Adrenal gland (tissue), 12 donors: ENCODE measurements around the gene CD7. TPM values are rescaled to one million over a fixed set of nuclear protein-coding genes. Genes with fewer than 3 reads are reported as not detected.

Experiments
- DNase-seq, 7 donors: peaks; one replicate each; pipeline ENCODE4 v3.0.0-alpha.2; 2019 to 2020
- H3K27ac ChIP-seq, 5 donors: fragments of 200-600 bp; sonication (generic) in 4 of 5; 1 replicate in 3 of 5; 2 replicates in 2 of 5; pipeline versions ENCODE4 v1.5.1 to v1.8.0; 2016 to 2020; ENCODE audit warnings: mild to moderate bottlenecking in 1 of 5
- H3K27me3 ChIP-seq: fragments of 200-600 bp; 2 replicates; pipeline ENCODE4 v1.8.0; 2021
- H3K36me3 ChIP-seq, 2 donors: fragments of 200-600 bp; replicated peaks in 1 of 2; 1 replicate in 1 of 2; 2 replicates in 1 of 2; pipeline versions ENCODE4 v1.5.1 to v1.8.0; 2018 to 2022
- H3K4me1 ChIP-seq, 2 donors: fragments of 200-600 bp; replicated peaks in 1 of 2; 1 replicate in 1 of 2; 2 replicates in 1 of 2; pipeline versions ENCODE4 v1.5.1 to v1.8.0; 2018 to 2021
- H3K4me3 ChIP-seq, 4 donors: fragments of 200-600 bp; sonication (generic) in 3 of 4; one replicate each; pipeline ENCODE4 v1.5.1; 2016 to 2018
- H3K9me3 ChIP-seq, 3 donors: fragments of 200-600 bp; sonication (generic) in 1 of 3; replicated peaks in 1 of 3; 1 replicate in 2 of 3; 2 replicates in 1 of 3; pipeline versions ENCODE4 v1.5.1 to v1.8.0; 2016 to 2021
- POLR2A ChIP-seq, 2 donors: fragments of 450-650 bp; IDR thresholded peaks; one replicate each; pipeline ENCODE4 v1.6.1; 2017; ENCODE audit warnings: antibody characterized with exemption in 2 of 2, mild to moderate bottlenecking in 2 of 2, moderate library complexity in 1 of 2
- WGBS, 4 donors: extraction: QIAGEN DNeasy Blood & Tissue Kit in 2 of 4; methylation state at CpG; one replicate each; pipeline versions ENCODE4 v1.1.5 to v1.1.7; 2013 to 2017; 5-methylcytosine and 5-hydroxymethylcytosine counted together
- intact Hi-C, 2 donors: fragments of 100-400 bp; cut with DNase I; formaldehyde crosslinking; loops; one replicate each; pipeline versions ENCODE4 v1.14.1 to v1.15.0; 2022 to 2023
- polyA plus RNA-seq, 3 donors: library from polyadenylated mRNA; stranded (reverse); fragments of 200-250 nt in 2 of 3; fragments of 350-450 nt in 1 of 3; fragmentation: Illumina TruSeq in 1 of 3; extraction: RNeasy Lipid Tissue Mini Kit (QIAGEN cat#74804) in 1 of 3; gene quantifications; one replicate each; pipeline ENCODE4 v1.2.3, GENCODE V29; 2013 to 2014
- total RNA-seq, 9 donors: library from RNA; depleted of rRNA in 4 of 9; stranded (reverse); fragments of >200 nt in 4 of 9; fragments of 120-200 nt in 1 of 9; fragmentation: NEBNext Ultra II Directional in 1 of 9; extraction: Animal tissue kit (Norgen Biotek cat#: 25700) in 1 of 9; gene quantifications; one replicate each; pipeline versions ENCODE4 v1.1.0 to v1.2.4, GENCODE V29; 2013 to 2023
- TF ChIP-seq, protein P1 (sequence below), 6 experiments: fragments of 450-650 bp in 4 of 6; fragments of 200-600 bp in 2 of 6; sonication (generic) in 1 of 6; IDR thresholded peaks; 1 replicate in 5 of 6; 2 replicates in 1 of 6; pipeline versions ENCODE4 v1.5.1 to v1.8.0; 2016 to 2021; ENCODE audit warnings: antibody characterized with exemption in 6 of 6, mild to moderate bottlenecking in 2 of 6, moderate library complexity in 1 of 6
- donor health status: healthy with polysubstance abuse.
- donor health status: Bipolar disorder and iron deficiency.
- donor health status: DM: yes; HTN: yes; CAD: no.
- donor health status: DM: no; HTN: no; CAD: no.
- donor health status: DM: no; HTN: no; CAD: no.
- donor health status: DM: yes; HTN: yes; CAD: no.

The CD7 gene
- total and polyA plus RNA-seq, 12 donors: 0.11 to 4.2 (median 1.6) TPM; not detected in 2

DNA sequence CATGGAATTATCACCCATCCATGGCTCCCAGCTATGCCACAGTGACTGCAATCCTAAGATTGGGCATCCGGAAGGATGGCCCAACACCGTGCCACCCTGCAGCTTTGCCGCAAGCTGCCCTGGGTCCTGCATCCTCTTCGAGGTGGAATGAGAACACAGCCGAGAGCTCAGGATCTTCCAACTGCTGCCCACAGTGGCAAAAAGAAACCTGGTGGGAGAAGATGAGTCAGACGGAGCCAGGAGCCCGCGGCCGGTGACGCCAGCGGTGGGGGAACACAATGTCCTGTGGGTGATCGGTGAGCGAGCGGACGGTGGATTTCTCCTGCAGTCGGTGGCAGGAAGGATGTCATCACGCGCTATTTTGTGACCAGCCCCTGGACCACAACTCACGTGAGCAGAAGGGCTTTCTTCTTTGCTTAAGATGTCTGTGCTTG lies 20.1 kb downstream of the CD7 start:
- 42 to 53% (median 45%) methylated on average over 10 to 19 of the region's 19 CpGs for WGBS, 4 donors
- peaks cover 0 to 37% of the 10 kb centered on the region in 2 donors for H3K4me1 ChIP-seq

DNA sequence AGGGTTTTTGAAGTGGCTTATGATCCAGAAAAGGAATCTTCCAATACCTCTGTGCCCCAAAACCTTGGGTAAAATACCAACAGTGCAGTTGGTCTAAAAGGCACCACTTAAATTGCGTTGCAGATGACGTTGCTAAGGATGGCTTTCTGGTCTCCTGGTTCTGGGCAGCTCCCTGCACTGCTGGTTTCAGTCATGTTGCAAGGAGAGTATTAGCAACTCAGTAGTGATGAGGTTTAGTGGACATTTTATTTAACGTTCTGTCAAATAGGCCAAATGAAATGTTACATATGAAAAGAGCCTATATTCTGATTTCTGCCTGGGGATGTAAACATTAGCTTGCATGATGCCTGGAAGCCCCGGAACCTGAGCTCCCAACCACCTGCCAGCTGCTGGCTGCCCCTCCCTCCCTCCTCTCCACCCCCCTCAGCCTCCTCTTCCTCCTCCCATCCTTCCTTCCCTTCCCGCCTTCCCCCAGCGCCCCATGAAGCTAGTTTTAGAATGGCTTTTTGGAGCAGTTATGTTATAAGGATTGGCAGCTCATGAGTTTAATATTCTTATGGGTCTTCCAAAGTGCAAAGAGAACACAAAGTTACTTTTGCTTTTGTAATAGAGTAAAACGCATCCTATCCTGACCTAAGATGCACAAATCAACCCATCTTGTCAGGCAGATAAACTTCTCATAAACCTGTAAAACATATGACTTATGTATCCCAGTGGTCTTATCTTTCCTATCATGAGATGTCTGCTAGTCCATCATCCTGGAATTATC lies 20.7 kb downstream of the CD7 start:
- no peak for DNase-seq
- Histone ChIP-seq H3K4me1 (peaks cover 0 to 42% of the 10 kb centered on the region in 2 donors), H3K4me3 (peak overlapping the region in 1 of 4 donors; percentile 44), H3K27ac (peak overlapping the region; percentile 58 to 97 (median 79)), H3K36me3 (no peaks in the 10 kb centered on the region), H3K9me3 (no peaks in the 10 kb centered on the region), H3K27me3 (no peaks in the 10 kb centered on the region)
- WGBS, 4 donors: 50 to 62% (median 53%) methylated on average over 7 of the region's 7 CpGs
- intact Hi-C loops: loop anchor here in 1 of 2 donors (10.0 kb wide), 1 partner anchor 272 kb away; the partner anchor contains the start of genes CENPX and LRRC45
- TF ChIP-seq, protein P1, sequence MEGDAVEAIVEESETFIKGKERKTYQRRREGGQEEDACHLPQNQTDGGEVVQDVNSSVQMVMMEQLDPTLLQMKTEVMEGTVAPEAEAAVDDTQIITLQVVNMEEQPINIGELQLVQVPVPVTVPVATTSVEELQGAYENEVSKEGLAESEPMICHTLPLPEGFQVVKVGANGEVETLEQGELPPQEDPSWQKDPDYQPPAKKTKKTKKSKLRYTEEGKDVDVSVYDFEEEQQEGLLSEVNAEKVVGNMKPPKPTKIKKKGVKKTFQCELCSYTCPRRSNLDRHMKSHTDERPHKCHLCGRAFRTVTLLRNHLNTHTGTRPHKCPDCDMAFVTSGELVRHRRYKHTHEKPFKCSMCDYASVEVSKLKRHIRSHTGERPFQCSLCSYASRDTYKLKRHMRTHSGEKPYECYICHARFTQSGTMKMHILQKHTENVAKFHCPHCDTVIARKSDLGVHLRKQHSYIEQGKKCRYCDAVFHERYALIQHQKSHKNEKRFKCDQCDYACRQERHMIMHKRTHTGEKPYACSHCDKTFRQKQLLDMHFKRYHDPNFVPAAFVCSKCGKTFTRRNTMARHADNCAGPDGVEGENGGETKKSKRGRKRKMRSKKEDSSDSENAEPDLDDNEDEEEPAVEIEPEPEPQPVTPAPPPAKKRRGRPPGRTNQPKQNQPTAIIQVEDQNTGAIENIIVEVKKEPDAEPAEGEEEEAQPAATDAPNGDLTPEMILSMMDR (IDR thresholded peaks at IDR 0.05): no peak
- no peak for TF ChIP-seq POLR2A (IDR thresholded peaks at IDR 0.05)

More for the DNA sequence above, 20.1 kb downstream of the CD7 start:
- Histone ChIP-seq H3K27me3 (no peaks in the 10 kb centered on the region), H3K4me3 (peak overlapping the region in 1 of 4 donors; percentile 44), H3K9me3 (no peaks in the 10 kb centered on the region), H3K27ac (peak overlapping the region; percentile 58 to 97 (median 79)), H3K36me3 (no peaks in the 10 kb centered on the region)
- peak; percentile 81 to 97 (median 91) for DNase-seq
- intact Hi-C loops: loop anchor here in 1 of 2 donors (10.0 kb wide), 1 partner anchor 272 kb away; the partner anchor contains the start of genes CENPX and LRRC45
- TF ChIP-seq, protein P1 (IDR thresholded peaks at IDR 0.05): no peak
- TF ChIP-seq POLR2A (IDR thresholded peaks at IDR 0.05): peak; percentile 34 to 82

DNA sequence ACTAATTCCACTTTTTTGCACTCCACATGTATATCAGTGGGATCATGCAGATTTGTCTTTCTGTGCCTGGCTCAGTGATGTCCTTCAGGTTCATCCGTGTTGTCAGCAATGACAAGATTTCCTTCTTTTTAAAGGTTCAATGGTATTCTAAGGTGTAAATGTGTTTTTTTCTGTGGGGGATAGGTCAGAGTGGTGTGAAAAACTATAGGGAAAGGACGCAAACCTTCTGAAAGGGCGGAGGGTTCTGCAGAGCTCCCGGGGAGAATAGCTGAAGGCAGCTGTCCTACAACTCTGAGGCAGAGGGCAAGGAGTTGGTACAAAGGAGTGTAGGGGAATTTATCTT lies 22.0 kb downstream of the CD7 start:
- DNase-seq: no peak
- WGBS, 4 donors: 45 to 51% (median 47%) methylated on average over 4 of the region's 4 CpGs
- Histone ChIP-seq H3K4me1 (peaks cover 0 to 43% of the 10 kb centered on the region in 2 donors), H3K4me3 (no peak overlapping the region), H3K36me3 (no peaks in the 10 kb centered on the region), H3K9me3 (no peaks in the 10 kb centered on the region), H3K27me3 (no peaks in the 10 kb centered on the region), H3K27ac (peak overlapping the region in 1 of 5 donors; percentile 92)
- intact Hi-C loops: loop anchor here in 1 of 2 donors (10.0 kb wide), 1 partner anchor 271 kb away; the partner anchor contains the start of genes CENPX and LRRC45
- TF ChIP-seq, protein P1 (IDR thresholded peaks at IDR 0.05): no peak
- TF ChIP-seq POLR2A (IDR thresholded peaks at IDR 0.05): no peak

DNA sequence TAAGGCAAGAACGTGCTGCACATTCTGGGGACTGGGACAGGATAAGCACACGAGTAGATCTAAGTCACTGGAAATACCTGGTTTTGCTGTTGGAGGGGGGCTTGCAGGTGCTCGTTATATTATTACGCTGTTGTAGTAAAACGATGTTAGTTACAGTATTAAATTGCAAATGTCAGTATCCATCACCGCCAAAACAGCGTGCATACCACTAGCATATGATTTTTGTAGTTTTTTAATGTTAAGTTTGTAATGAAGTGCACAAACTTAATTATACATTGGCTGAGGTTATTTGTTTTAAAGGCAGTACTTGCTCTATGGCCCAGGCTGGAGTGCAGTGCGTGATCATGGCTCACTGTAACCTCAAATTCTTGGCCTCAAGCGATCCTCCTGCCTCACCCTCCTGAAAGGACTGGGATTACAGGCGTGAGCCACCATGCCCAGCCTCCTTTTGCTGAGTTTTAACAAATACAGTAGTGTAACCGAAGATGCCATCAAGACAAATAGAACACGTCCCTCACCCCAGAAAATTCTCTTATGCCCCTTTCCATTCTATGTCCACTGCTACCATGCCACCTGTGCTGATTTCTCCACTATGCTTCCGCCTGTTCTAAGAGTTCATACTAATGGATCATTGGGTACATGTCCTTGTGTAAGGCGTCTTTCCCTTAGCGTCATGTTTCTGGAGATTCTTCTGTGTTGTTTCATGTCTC lies 23.2 kb downstream of the CD7 start:
- no peak for TF ChIP-seq POLR2A (IDR thresholded peaks at IDR 0.05)
- TF ChIP-seq, protein P1 (IDR thresholded peaks at IDR 0.05): no peak
- no peaks in the 10 kb centered on the region for H3K27me3 ChIP-seq
- 87 to 89% (median 87%) methylated on average over 15 of the region's 15 CpGs for WGBS, 4 donors
- H3K4me1 ChIP-seq: peaks cover 0 to 43% of the 10 kb centered on the region in 2 donors
- H3K4me3 ChIP-seq: peak overlapping the region in 1 of 4 donors; percentile 96
- intact Hi-C loops: loop anchor here in 1 of 2 donors (10.0 kb wide), 1 partner anchor 269 kb away; the partner anchor contains the start of genes CENPX and LRRC45
- H3K27ac ChIP-seq: peak overlapping the region in 3 of 5 donors; percentile 68 to 99 (median 81)
- H3K9me3 ChIP-seq: no peaks in the 10 kb centered on the region
- no peaks in the 10 kb centered on the region for H3K36me3 ChIP-seq
- DNase-seq: no peak
